ENCODE data around the gene ASB2.

ASB2 gene

DNA sequence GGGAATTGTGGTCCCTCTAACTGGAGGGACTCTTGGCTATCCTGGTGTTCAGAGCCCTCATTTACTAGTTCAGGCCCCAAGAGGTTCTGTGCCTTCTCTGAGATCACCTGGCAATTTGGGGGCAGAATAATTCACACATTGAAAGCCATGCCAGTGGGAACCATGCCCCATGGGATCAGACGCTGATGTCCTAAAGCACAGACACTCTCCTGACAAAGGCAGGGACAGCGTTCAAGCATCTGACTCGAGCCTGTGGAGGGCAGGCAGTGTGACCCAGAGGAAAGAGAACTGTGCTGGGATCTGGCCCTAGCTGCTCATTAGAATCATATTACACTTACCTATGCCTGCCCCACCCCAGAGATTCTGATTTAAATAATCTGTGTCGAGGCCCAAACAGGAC, 2.4 kb upstream of the ASB2 start:
- no peak for DNase-seq (ENCODE audit: low read depth)

DNA sequence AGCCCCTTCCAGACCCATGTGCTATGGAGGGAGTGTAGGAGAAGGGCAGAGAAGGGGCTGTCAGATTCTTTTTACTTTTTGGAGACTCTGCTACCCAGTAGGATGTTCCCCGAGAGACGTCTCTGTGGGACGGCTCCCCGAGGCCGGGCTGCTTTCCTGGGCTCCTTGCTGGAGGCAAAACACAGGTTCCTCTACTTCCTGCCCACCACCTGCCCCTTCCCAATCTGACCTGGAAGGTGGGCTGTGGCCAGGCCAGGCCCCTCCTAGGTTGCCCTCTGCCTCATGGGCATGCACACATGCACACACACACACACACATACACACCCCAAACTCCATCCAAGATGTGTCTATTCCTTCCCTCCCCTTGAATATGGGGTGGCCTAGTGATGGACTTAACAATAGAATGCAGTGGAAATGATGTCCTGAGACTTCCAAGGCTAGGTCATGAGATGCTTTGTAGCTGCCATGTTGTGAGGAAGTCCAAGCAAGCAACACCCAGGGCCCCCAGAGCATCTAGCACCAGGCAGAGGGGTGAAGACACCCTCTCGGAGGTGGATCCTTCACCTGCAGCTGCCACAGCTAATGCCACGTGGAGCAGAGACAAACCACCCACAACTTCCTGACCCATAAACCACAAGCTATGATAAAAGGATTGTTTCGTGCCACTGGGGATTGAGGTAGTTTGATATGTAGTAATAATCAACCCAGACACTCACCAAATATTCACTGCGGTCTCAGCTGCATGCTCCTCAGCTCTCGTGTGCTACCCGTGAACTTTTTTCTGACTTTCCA, 1.6 kb upstream of the ASB2 start:
- DNase-seq (ENCODE audit: low read depth), result peak; percentile 71

- no peak for DNase-seq (ENCODE audit: low read depth)
Measured at GRCh38 chr14:93977171-93977570, 801 bp upstream of the ASB2 start.

DNA sequence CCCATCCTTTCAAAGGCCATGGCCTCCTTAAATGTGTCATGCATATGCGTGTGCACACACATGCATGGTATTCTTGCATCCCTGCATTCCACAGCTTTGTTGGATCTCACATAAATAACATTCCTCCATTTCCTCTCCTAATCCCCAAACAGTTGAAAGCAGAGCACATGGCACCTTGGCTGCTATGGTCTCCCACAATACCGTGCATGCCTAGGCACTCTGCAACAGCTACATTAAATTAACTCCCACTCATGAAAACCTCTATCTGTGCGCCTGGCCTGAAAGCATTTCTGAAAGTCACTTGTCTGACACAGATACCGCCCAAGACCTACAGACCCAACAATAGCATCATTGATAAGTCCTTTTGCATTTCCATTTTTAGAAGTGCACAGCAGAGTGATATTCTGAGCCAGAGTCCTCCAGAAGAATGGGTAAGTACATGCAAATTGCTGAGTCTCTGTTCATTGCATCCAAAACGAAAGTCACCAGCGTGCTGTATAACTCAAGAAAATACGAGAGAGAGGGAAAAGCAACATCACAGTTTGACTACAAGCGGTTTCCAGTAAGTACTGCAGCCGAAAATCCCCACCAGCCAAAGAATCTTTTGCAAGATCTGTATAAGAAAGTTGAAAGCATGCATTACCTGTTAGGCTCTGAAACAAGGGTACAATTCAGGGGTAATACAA, 436 bp downstream of the ASB2 start:
- DNase-seq (ENCODE audit: low read depth), result no peak

DNA sequence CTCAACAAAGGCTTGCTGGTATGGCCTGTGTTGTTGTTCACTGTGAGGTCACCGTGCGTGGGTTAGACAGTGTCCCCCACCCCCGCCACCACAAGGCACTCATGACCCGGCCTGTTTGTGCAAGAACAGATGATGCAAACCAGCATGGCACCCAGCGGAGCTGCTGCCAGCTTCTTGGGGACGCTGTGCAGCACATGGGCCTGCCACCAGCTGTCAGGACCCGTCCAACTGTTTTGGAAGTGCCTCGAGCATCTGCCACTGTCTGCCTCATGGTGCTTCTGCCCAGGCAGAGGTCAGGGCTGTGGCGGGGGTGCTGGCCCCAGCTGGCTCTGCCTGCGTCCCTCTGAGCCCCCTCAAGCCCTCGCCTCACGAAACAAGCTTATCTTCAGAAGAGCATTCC, 1.5 kb downstream of the ASB2 start:
- no peak for DNase-seq (ENCODE audit: low read depth)

DNA sequence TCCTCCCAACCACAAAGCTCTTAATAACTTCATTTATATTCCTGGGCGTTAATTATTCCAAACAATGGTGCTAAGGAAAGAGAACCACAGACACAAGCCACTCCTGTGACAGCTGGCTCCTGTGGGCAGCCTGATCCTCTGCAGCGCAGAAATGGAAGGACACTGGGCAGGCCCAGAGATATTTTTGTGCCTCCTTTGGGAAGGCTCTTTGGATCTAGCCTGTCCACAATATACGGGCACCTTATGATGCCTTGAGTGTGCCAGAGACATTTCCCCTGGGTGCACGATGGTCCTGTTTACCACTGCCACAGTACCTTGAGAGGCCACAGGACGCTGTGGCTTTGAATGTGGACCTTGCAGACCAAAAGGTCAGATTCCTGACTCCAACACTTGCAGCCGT, 2.1 kb downstream of the ASB2 start:
- no peak for DNase-seq (ENCODE audit: low read depth)

DNA sequence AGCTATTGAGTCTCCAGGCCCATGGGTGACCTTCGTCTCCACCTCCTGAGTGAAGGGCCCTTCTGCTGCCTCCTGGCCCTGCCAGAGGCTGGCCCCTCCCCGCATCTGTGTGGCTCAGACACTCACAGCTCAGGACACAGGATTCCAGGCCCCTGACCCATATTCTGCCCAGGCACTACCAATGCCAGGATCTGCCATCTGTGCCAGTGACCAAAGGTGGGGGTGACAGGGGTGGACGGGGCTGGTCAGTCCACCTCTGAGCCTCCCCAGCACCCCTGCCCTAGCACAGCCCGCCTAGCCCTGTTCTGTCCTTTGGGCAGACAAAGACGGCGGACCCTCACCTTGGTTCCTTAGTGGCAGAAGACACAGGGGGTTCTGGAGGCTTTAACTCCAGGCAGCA, 2.8 kb downstream of the ASB2 start:
- DNase-seq (ENCODE audit: low read depth), result no peak

DNA sequence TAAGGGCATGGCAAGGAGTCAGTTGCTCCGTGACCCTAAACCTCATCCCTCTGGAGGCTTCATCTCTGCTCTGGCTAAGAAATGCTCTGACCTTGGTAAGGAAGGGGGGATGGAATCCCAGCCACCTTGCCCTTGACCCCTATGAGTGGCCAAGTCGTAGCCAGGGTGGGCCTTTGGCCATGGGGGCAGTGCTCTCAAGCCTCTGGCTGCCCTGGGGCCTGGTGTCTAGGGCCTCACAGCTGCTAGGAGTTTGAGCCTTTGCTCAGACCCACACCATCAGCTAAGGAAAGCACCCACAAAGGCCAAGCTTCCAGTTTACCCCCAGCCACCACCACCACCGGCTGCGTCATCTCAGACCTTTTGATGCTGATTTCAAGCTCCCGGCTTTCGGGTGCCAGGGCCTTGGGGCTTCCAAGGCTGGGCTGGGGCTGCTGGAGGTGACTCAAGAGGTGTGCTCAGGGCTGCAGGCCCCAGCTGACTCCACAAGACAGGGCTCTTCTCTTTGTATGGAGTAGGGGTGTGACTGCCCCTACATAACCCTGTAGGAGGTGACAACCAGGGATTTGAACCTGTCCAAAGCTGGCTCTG, 3.7 kb downstream of the ASB2 start:
- DNase-seq (ENCODE audit: low read depth), result no peak

DNA sequence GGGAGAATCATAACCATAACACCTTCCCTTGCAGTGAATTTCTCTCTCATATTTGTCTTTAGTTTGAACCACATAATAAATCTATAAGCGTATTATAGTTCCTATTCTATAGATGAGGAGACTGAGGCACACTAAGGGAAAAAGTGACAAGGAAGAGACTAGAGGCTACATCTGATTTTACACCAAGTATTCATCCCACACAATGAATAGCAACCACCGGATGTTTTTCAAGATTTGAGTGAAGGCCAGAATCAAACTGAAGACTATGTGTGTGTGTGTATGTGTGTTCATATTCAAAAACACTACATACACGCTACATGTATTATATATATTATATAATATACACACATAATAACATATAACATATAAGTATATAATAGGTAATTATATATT, 4.7 kb downstream of the ASB2 start:
- DNase-seq (ENCODE audit: low read depth), result no peak

DNA sequence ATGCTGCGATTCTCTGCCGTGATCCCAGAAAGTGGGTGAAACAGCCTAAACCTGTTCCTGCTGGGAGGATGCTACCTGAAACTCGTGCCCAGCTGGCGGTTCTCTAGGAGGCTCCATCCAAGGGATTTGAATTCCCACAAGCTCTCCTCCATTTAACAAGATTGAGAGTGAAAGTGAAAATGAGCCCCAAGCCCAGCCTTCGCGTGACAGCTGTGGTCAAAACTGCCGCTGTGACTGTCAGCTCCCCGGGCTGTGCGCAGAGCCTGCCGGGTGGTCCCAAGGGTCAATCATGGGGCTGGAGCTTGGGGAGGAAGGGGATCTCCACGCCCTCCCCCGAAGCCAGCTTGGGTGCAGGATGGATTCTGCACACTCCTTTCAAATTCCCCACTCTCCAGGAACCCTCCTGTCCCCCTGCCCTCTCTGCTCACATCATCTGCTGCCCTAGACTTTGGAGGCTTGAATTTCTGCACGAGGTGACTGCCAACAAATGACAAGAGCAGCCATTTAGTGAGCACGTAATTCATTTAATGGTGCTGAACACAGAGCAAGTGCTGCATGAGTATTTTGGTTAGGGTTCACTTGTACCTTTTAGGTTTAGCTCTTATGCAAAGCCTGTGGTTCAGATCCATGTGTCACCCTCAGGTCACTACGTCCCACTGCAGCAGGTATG, 5.3 kb downstream of the ASB2 start:
- peak; percentile 52 for DNase-seq (ENCODE audit: low read depth)

GRCh38 chr14:93970585-93970964, 5.8 kb downstream of the ASB2 start:
- peak; percentile 59 for DNase-seq (ENCODE audit: low read depth)

DNA sequence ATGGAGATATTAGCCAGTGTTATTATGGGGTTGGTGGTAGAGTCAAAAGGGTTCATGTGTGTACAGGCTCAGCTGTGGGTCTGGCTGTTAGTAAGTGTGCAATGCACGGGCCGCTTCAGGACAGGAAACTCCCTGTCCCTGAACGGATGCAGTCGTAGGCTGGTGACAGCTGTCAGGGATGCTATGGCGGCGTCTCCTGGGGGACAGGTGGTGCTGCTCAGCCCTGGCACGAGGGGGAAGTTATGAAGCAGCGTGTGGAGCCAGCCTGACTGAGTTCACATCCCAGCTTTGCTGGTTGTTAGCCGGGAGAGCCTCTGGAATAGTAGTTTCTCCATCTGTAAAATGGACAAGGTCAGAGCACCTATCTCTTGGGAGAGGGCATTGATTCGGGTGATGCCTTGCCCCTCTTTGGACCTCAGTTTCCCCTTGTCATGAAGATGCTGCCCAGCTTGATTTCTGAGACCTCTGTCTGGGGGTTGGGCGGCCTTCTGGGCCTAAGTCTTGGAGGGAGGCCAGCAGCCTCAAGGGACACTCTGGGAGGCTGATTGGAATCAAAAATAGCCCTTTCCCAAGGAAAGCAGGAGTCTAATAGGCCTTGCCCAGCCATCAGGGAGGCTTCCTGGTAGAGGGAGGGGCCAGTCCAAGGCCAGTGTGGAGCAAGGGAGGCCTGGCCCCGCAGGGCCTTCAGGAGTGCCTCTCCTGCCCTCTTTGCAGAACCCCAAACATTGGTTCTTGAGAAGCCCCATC, 7.1 kb downstream of the ASB2 start:
- no peak for DNase-seq (ENCODE audit: low read depth)

GRCh38 chr14:93967637-93968250, 8.6 kb downstream of the ASB2 start:
- no peak for DNase-seq (ENCODE audit: low read depth)

GRCh38 chr14:93965946-93966474, 10.4 kb downstream of the ASB2 start:
- no peak for DNase-seq (ENCODE audit: low read depth)

GRCh38 chr14:93965287-93965821, 11.0 kb downstream of the ASB2 start:
- no peak for DNase-seq (ENCODE audit: low read depth)

- DNase-seq (ENCODE audit: low read depth), result no peak
Measured at GRCh38 chr14:93964820-93965286, 11.5 kb downstream of the ASB2 start.

DNA sequence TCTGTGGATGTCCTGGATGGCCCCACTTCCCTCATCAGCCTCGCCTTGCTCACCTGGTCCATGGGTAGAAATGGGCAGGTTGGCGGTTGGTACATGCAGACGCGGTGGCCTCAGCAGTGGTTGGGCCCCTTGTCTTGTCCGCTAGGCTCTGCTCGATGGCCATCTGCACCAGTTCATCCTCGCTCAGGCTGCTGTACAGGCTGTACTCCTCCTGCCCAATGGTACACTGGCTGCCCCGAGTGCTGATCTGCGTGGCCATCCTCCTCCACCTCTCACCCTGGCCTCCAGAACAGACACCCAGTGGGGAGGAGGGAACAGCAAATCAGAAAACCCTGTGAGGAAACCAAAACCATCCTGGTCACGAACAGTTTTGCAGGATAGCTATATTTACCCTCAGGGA, 12.1 kb downstream of the ASB2 start:
- no peak for DNase-seq (ENCODE audit: low read depth)

GRCh38 chr14:93963692-93964091, 12.7 kb downstream of the ASB2 start:
- DNase-seq (ENCODE audit: low read depth), result no peak

GRCh38 chr14:93962701-93963601, 13.4 kb downstream of the ASB2 start:
- DNase-seq (ENCODE audit: low read depth), result peak; percentile 26

DNA sequence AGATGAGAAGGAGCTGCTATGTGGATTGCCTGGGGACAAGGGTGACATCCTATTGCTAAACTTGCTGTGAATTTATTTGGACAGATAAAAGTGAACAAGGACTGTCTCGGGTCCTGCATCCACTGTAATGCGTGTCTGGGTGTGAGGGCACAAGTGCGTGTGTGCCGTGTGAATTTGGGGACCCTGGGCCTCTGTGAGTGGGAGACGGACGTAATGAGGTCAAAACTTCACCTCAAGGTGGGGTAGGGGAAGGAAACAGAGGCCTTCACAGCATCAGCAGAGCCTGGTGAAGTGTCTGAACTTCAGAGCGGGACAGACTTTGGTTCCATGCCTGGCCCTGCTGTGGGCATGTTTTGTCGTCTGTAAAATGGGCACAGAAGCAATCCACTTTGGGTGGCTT, 14.8 kb downstream of the ASB2 start:
- DNase-seq (ENCODE audit: low read depth), result no peak
